Measurements from ENCODE around the gene VKORC1.

VKORC1 gene

GRCh38 chr16:31130336-31130891 is 35.8 kb upstream of the VKORC1 start:
- DNase-seq (ENCODE audit: low read depth in 2 of 3, low spot score in 1 of 3), result no peak

DNA sequence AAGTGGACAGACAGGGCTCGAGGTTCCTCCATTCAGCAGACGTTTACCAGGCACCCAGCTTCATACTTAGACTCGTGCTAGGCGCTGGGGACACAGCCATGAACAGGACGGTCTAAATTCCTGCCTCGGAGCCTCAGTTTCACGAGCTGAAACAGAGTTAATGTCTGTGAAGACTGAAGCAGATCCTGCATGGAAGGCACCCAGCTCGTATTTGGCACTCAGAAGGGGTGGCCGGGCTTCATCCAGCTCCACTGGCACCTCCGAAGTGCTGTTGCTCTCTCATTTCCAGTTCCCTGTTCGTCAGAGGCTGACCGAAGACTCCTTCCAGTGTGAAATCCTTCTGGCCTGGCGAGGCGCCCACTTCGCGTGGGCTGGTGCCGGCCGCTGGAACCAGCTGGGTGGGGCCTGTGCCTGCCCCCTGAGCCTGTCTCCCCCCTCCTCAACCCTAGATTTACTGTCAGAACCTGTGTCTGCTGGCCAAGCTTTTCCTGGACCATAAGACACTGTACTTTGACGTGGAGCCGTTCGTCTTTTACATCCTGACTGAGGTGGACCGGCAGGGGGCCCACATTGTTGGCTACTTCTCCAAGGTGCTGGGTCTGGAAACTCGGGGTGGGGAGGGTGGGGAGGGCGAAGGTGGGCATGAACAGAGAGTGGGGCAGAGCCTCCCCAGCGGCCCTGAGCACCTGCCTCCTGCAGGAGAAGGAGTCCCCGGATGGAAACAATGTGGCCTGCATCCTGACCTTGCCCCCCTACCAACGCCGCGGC is 35.2 kb upstream of the VKORC1 start:
- DNase-seq (ENCODE audit: low read depth in 2 of 3, low spot score in 1 of 3), result no peak

- DNase-seq (ENCODE audit: low read depth in 2 of 3, low spot score in 1 of 3), result no peak
Observed at GRCh38 chr16:31128711-31129567, 34.3 kb upstream of the VKORC1 start.

GRCh38 chr16:31127182-31127581 is 32.6 kb upstream of the VKORC1 start:
- DNase-seq (ENCODE audit: low read depth in 2 of 3, low spot score in 1 of 3), result no peak

- DNase-seq (ENCODE audit: low read depth in 2 of 3, low spot score in 1 of 3), result no peak
Observed at GRCh38 chr16:31125844-31126243, 31.2 kb upstream of the VKORC1 start.

- DNase-seq (ENCODE audit: low read depth in 2 of 3, low spot score in 1 of 3), result no peak
Observed at GRCh38 chr16:31120129-31120528, 25.5 kb upstream of the VKORC1 start.

- no peak for DNase-seq (ENCODE audit: low read depth in 2 of 3, low spot score in 1 of 3)
Observed at GRCh38 chr16:31118223-31119155, 23.9 kb upstream of the VKORC1 start.

- peak; percentile 97 to 98 (median 97) for DNase-seq (ENCODE audit: low read depth in 2 of 3, low spot score in 1 of 3)
Observed at GRCh38 chr16:31117384-31118222, 23.0 kb upstream of the VKORC1 start, which contains the start of gene KAT8. TSS of gene KAT8 (plus strand) at chr16:31117664. CDS start at chr16:31117682, 18 bp downstream.

DNA sequence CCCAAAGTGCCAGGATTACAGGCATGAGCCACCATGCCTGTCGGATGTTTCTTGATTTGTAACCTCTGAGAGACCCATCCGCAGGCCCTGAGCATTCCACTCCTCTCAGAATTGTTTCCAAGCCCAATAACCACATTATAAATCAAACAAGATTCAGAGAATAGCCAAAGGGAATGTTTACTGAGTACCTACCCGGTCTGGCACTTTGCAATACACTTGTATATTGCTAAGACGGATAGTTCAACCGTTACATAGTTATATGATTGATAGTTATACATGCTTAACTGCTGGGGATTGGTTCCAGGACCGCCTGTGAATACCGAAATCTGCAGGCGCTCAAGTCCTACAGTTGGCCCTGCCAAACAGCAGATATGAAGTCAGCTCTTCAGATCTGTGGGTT is 19.9 kb upstream of the VKORC1 start:
- no peak for DNase-seq (ENCODE audit: low read depth in 2 of 3, low spot score in 1 of 3)

- DNase-seq (ENCODE audit: low read depth in 2 of 3, low spot score in 1 of 3), result no peak
Observed at GRCh38 chr16:31113121-31114120, 18.8 kb upstream of the VKORC1 start.

- DNase-seq (ENCODE audit: low read depth in 2 of 3, low spot score in 1 of 3), result no peak
Observed at GRCh38 chr16:31112711-31113110, 18.1 kb upstream of the VKORC1 start.

- DNase-seq (ENCODE audit: low read depth in 2 of 3, low spot score in 1 of 3), result no peak
Observed at GRCh38 chr16:31111881-31112466, 17.4 kb upstream of the VKORC1 start.

GRCh38 chr16:31110106-31111034 is 15.8 kb upstream of the VKORC1 start:
- no peak for DNase-seq (ENCODE audit: low read depth in 2 of 3, low spot score in 1 of 3)

- DNase-seq (ENCODE audit: low read depth in 2 of 3, low spot score in 1 of 3), result no peak
Observed at GRCh38 chr16:31109622-31110021, 15.0 kb upstream of the VKORC1 start.

- no peak for DNase-seq (ENCODE audit: low read depth in 2 of 3, low spot score in 1 of 3)
Observed at GRCh38 chr16:31108794-31109558, 14.4 kb upstream of the VKORC1 start.

GRCh38 chr16:31108035-31108793 is 13.6 kb upstream of the VKORC1 start, which contains the start of gene BCKDK:
TSS of gene BCKDK (plus strand) at chr16:31108386. CDS start at chr16:31109224, 838 bp downstream.
- DNase-seq (ENCODE audit: low read depth in 2 of 3, low spot score in 1 of 3), result peak; percentile 62 to 80 (median 70)
